GM19035 (cell line): ENCODE data around the gene HLF.

ENCODE experiments used
- ATAC-seq: cut with Tn5 transposase; IDR thresholded peaks from one replicate; pipeline ENCODE4 v1.9.1; 2021; ENCODE audit not compliant: unreplicated experiment

Gene HLF

DNA sequence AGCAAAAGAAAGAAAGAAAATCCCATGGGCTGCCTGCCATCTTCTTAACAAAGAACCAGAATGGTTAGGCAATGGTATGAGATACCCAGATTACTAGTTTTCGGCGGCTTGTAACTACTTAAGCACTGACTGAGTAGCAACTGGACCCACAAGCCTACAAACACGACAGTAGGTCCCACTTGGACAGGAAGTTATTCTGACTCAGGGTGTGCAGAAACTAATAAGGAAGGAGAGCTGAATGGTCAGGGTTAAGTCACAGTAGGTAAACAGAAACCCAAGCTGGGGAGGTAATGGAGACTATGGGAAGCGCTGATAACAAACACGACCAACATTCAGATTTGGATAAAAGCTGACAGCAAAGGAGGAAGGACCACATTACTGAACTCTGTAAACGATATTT lies 10.4 kb upstream of the HLF start:
- ATAC-seq: no peak

DNA sequence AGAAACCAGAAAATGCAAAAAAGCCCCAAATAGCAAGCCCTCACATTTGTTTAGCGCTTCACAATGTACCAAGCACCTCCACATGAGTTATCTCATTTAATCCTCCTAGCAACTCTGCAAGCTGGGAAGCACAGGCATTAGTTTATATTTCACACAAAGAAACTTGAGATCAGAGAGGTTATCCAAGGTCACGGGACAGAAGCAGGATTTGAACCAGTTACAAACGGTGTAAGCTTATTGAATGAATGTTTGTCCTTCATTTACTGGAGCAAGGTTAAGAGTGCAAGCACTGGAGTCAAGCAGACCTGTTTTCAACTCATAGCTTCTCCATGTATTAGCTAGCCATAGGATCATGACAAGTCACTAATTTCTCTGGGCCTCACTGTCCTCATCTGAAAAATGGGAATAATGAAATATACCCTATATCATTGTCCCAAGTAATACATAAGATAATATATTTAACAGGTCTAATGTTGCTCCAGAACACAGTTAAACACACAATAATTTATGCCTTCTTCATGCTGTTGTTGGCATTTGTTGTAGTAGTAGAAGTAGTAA lies 6.1 kb upstream of the HLF start:
- ATAC-seq: no peak

GRCh38 chr17:55259684-55260111 lies 5.1 kb upstream of the HLF start:
- ATAC-seq: no peak

GRCh38 chr17:55261311-55261710 lies 3.4 kb upstream of the HLF start:
- no peak for ATAC-seq

DNA sequence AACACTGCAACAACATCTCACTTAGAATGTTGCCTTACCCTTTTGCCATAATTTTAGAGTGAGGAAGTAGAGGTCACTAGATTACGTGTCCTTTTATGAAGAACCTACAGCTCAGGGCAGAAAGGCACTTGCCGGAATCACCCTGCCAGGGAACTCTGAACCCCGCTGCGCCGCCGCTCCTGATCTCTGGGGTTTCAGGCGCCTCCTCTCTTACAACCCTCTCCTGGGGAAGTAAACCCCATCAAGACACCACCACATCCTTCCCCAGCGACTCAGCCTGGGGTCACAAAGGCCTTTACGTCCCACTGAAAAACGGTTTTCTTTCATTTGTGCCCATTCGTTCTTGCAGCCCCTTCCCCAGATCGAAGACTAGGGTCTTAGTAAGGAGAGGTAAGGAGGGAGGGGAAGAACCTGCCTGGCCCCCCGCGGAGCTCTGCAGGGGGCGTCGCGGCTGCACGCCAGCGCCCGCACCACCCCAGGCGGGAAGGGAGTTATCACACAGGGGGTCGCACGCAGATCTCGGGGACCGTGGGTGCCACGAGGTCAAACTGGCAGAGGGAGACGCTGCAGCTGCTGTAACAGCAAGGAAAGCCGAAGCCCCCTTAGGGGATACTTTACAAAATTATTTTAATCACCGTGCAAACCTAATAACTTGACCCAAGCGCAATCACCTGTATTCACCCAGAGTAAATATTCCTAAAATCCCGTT lies 1.0 kb upstream of the HLF start:
- no peak for ATAC-seq

- no peak for ATAC-seq
These were observed 499 bp upstream of the HLF start for GRCh38 chr17:55264278-55264644.

- no peak for ATAC-seq
These were observed 706 bp downstream of the HLF start for GRCh38 chr17:55265311-55266021.

DNA sequence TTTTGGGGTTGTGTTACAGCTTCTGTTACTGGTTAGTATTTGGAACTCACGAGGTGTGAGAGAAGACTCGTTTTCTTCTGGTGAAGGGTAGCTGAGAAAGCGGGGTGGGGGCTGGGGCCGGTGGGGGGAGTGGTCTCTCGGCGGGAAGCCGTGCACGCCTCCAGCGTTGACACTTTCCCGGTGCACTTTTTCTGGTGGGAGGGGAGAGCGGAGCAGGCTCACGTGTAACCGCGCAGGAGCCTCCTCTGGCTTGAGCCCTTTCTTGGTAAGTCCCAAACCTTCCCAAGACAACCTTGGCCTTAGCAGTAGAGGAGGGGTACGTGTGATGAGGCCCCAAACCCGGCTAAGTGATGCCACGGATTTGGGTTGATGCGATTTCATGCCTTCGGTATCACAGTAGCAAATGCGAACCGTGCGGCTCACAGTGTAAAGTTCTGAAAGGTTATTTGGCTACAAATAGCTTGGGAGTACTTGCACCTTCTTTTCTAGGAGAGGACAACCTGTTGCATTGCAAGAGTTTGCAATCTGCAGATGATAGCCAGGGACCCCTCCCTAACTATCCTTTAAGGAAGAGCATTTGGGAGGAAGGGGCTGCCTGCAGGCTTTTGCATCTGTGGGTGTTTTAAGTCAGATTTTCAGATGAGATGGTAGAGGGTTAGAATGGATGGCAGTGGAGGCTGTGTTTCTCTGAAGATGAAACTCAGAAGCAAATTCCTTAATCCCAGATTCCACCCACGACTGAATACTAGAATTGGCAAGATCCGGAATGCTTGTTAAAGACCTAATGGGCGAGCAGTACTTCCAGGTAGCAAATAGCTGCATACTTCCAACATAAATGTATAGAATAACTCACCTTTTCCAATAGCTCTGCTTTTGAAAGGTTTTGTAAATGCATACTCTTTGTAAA lies 1.5 kb downstream of the HLF start:
- ATAC-seq: no peak

- ATAC-seq: no peak
These were observed 2.4 kb downstream of the HLF start for GRCh38 chr17:55266958-55267688.

- no peak for ATAC-seq
These were observed 3.3 kb downstream of the HLF start for GRCh38 chr17:55267777-55268648.

- no peak for ATAC-seq
These were observed 4.1 kb downstream of the HLF start for GRCh38 chr17:55268649-55269480.

DNA sequence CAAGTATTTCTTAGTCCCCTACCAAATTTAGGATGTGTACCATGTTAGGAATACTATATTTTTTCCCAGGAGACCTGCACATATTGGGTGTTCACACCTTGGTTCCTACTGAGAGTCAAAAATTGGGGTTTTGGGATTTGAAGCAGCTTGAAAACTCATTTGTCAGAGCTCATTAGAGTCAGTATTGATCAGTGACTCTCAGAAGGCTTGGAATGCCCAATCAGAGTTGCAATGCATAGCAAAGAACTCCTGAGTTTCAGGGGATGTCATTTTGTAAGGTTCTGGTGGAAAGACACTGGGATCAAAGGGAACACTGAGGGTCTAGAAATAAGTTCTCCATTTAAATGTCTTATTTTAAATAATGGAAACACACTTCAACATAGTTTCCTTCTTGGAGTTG lies 5.1 kb downstream of the HLF start:
- ATAC-seq: no peak

- ATAC-seq: no peak
These were observed 6.4 kb downstream of the HLF start for GRCh38 chr17:55271223-55271571.

DNA sequence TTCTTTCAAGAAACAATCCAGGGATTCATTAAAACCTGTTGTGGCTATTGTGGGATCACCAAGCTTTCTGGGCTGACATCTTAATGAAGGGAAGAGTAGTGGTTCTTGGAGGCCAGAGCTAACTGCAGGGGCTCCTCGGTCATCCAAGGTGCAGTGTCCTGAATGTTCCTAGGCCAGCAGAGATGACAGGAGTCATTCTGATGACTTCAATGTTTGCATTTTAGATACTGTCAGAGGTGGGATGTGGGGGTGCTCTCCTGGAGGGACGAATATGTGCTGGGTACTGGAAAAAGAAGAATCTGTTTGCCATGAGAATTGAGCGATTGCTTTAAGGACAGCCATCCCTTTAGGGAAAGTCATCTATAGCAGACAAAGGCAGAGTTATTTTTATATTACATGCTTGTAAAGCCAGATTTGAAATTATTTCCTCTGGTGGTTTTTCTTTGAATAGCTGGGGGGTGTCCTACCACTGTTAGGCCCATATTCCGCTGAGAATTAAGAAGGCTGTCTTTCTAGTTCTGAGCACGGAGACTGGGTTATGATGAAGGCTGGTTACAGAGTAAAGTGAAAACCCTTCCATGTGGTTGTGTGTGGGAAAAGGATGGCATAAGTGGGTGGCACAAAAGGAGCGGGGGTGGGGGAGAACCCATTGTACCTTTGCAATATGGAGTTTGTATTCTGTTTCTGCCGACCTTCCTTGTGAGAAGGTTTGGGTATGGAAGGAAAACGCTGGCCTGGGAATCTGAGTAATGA lies 7.4 kb downstream of the HLF start:
- ATAC-seq: no peak

- ATAC-seq: no peak
These were observed 8.2 kb downstream of the HLF start for GRCh38 chr17:55272711-55273578.

DNA sequence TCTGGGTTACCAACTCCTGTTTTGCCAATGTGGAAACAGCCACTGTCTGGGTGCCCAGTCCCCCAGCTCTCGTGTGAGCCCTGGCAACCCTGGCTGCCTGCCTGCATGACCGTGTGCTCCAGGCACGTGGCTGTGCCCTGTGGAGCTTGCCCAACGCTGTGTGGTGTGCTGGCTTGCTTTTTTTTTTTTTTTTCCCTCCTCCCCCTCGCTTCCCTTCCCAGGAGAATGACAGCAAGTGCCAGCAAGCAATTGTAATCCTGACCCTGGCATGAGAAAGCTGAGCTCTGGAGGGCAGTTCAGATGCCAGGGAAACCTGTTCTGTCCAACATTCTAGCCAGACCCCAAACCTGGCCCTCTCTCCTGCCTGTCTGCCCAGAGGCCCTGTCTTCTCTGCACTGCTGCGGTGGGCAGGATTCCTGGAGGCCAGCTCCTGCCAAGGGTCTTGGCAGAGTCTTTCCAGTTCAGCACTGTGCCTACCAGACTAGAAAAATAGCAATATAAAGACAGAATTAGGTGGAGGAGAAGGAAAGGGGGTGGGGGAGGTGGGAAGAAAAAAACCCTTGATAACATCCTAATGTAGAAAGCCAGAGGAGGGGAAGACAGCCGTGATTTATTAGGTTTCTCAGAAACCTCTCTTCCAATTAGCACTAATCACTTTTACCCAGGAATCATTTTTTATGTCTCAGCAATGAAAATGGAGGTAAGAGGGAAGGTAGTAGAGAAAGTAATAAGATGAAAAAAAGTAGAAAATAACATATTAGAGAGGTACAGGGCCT lies 9.0 kb downstream of the HLF start:
- no peak for ATAC-seq
